ENCODE results near the gene SRGAP3.

The SRGAP3 gene

GRCh38 chr3:9229325-9229724 lies 20.1 kb downstream of the SRGAP3 start:
- in situ Hi-C loops (cut with HindIII; ENCODE audit: low sequenced_read_pairs), result no loop called here

GRCh38 chr3:9226326-9226725 lies 23.1 kb downstream of the SRGAP3 start:
- in situ Hi-C loops (cut with HindIII; ENCODE audit: low sequenced_read_pairs), result no loop called here

GRCh38 chr3:9225268-9225667 lies 24.2 kb downstream of the SRGAP3 start:
- in situ Hi-C loops (cut with HindIII; ENCODE audit: low sequenced_read_pairs), result no loop called here

- in situ Hi-C loops (cut with HindIII; ENCODE audit: low sequenced_read_pairs), result no loop called here
These were observed 25.0 kb downstream of the SRGAP3 start for GRCh38 chr3:9224490-9224889.

- in situ Hi-C loops (cut with HindIII; ENCODE audit: low sequenced_read_pairs), result no loop called here
These were observed 25.8 kb downstream of the SRGAP3 start for GRCh38 chr3:9223672-9224071.

- in situ Hi-C loops (cut with HindIII; ENCODE audit: low sequenced_read_pairs), result no loop called here
These were observed 26.3 kb downstream of the SRGAP3 start for GRCh38 chr3:9222956-9223639.

- in situ Hi-C loops (cut with HindIII; ENCODE audit: low sequenced_read_pairs), result no loop called here
These were observed 27.4 kb downstream of the SRGAP3 start for GRCh38 chr3:9222049-9222448.

GRCh38 chr3:9218514-9218846 lies 31.0 kb downstream of the SRGAP3 start:
- in situ Hi-C loops (cut with HindIII; ENCODE audit: low sequenced_read_pairs), result no loop called here

GRCh38 chr3:9217784-9218513 lies 31.5 kb downstream of the SRGAP3 start:
- in situ Hi-C loops (cut with HindIII; ENCODE audit: low sequenced_read_pairs), result no loop called here

GRCh38 chr3:9216736-9217135 lies 32.7 kb downstream of the SRGAP3 start:
- in situ Hi-C loops (cut with HindIII; ENCODE audit: low sequenced_read_pairs), result no loop called here

GRCh38 chr3:9214599-9214998 lies 34.8 kb downstream of the SRGAP3 start:
- in situ Hi-C loops (cut with HindIII; ENCODE audit: low sequenced_read_pairs), result no loop called here

GRCh38 chr3:9214185-9214584 lies 35.3 kb downstream of the SRGAP3 start:
- in situ Hi-C loops (cut with HindIII; ENCODE audit: low sequenced_read_pairs), result no loop called here

- in situ Hi-C loops (cut with HindIII; ENCODE audit: low sequenced_read_pairs), result no loop called here
These were observed 36.3 kb downstream of the SRGAP3 start for GRCh38 chr3:9213019-9213634.

- in situ Hi-C loops (cut with HindIII; ENCODE audit: low sequenced_read_pairs), result no loop called here
These were observed 38.1 kb downstream of the SRGAP3 start for GRCh38 chr3:9211155-9211950.

GRCh38 chr3:9209777-9210176 lies 39.7 kb downstream of the SRGAP3 start:
- in situ Hi-C loops (cut with HindIII; ENCODE audit: low sequenced_read_pairs), result no loop called here

GRCh38 chr3:9208605-9209152 lies 40.8 kb downstream of the SRGAP3 start:
- in situ Hi-C loops (cut with HindIII; ENCODE audit: low sequenced_read_pairs), result no loop called here

- in situ Hi-C loops (cut with HindIII; ENCODE audit: low sequenced_read_pairs), result no loop called here
These were observed 42.2 kb downstream of the SRGAP3 start for GRCh38 chr3:9207116-9207763.

GRCh38 chr3:9206287-9206686 lies 43.2 kb downstream of the SRGAP3 start:
- in situ Hi-C loops (cut with HindIII; ENCODE audit: low sequenced_read_pairs), result no loop called here

- in situ Hi-C loops (cut with HindIII; ENCODE audit: low sequenced_read_pairs), result no loop called here
These were observed 43.9 kb downstream of the SRGAP3 start for GRCh38 chr3:9205345-9206143.
